K562 (cell line): ENCODE results near the gene ARHGEF38.

ENCODE experiments used
- CTCF ChIP-seq, 3 experiments: IDR thresholded peaks in 2 of 3; conservative IDR thresholded peaks in 1 of 3; 2 replicates each; pipeline ENCODE4 v1.5.1; 2011 to 2012; ENCODE audit warnings: low read length in 3 of 3, mild to moderate bottlenecking in 3 of 3, control low read depth in 2 of 3, improper control_type of control experiment in 1 of 3, inconsistent platforms in 1 of 3, low read depth in 1 of 3, mixed read lengths in 1 of 3, moderate library complexity in 1 of 3; ENCODE audit not compliant: insufficient read depth in 2 of 3
- EHMT2 ChIP-seq: fragments of 450-650 bp; IDR thresholded peaks from 2 replicates; pipeline ENCODE4 v1.6.1; 2018; ENCODE audit warnings: antibody characterized with exemption
- HDAC1 ChIP-seq, 2 experiments: fragments of 450-650 bp; IDR thresholded peaks; 2 replicates each; pipeline ENCODE4 v1.6.1; 2016 to 2017; ENCODE audit warnings: inconsistent platforms in 1 of 2, mild to moderate bottlenecking in 1 of 2, moderate library complexity in 1 of 2
- NCOA6 ChIP-seq: fragments of 450-650 bp; IDR thresholded peaks from 2 replicates; pipeline ENCODE4 v1.6.1; 2017; ENCODE audit warnings: mild to moderate bottlenecking
- POLR2AphosphoS5 ChIP-seq: IDR thresholded peaks from 2 replicates; pipeline ENCODE4 v1.6.1; 2011; ENCODE audit warnings: mild to moderate bottlenecking, low read depth, low read length, moderate library complexity; ENCODE audit not compliant: control insufficient read depth, insufficient read depth
- RB1 ChIP-seq: fragments of 450-650 bp; IDR thresholded peaks from 2 replicates; pipeline ENCODE4 v1.6.1; 2017; ENCODE audit warnings: low read depth, mild to moderate bottlenecking
- REST ChIP-seq, 2 experiments: fragments of 450-650 bp; formaldehyde crosslinking in 1 of 2; IDR thresholded peaks; 2 replicates each; pipeline versions ENCODE4 v1.4.0 to v1.6.1; 2014 to 2020; ENCODE audit warnings: mild to moderate bottlenecking in 2 of 2, borderline replicate concordance in 1 of 2, low read depth in 1 of 2
- ZBTB40 ChIP-seq, 2 experiments: fragments of 450-650 bp in 1 of 2; sonication (generic) in 1 of 2; formaldehyde crosslinking in 1 of 2; IDR thresholded peaks; 2 replicates each; pipeline versions ENCODE4 v1.7.1 to v1.9.0; 2016 to 2022; ENCODE audit warnings: inconsistent platforms in 1 of 2, mild to moderate bottlenecking in 1 of 2, missing genetic modification reagents in 1 of 2
- ZNF449 ChIP-seq: fragments of 250-450 bp; sonication (Bioruptor Pico); IDR thresholded peaks from 2 replicates; pipeline ENCODE4 v1.8.0; 2022; ENCODE audit warnings: moderate library complexity, mild to moderate bottlenecking, inconsistent platforms

- TF ChIP-seq POLR2AphosphoS5 (no peak), REST (IDR thresholded peaks at IDR 0.05; ENCODE audit: borderline replicate concordance) (no peak), REST (CRISPR knock-in tag; IDR thresholded peaks at IDR 0.05; ENCODE audit: low read depth) (no peak), ZNF449 (CRISPR knock-in tag) (no peak), CTCF (IDR thresholded peaks at IDR 0.05 in 2 of 3, conservative IDR thresholded peaks at IDR 0.05 in 1 of 3; ENCODE audit: insufficient read depth in 2 of 3, low read depth in 1 of 3, low read length in 3 of 3) (no peak), HDAC1 (IDR thresholded peaks at IDR 0.05) (no peak), RB1 (no peak), EHMT2 (no peak), ZBTB40 (IDR thresholded peaks at IDR 0.05) (no peak), ZBTB40 (CRISPR knock-in tag; IDR thresholded peaks at IDR 0.05) (no peak), NCOA6 (no peak)
Observed at GRCh38 chr4:105670684-105671083, 118.3 kb downstream of the ARHGEF38 start.
